PC-9 (cell line): ENCODE results near the gene HEPH.

ENCODE experiments used
- CTCF ChIP-seq: fragments of 200-600 bp; sonication (generic); conservative IDR thresholded peaks from 2 replicates; pipeline ENCODE4 v1.6.1; 2017; ENCODE audit warnings: mixed run types, antibody characterized with exemption, mild to moderate bottlenecking, moderate library complexity
- EZH2 ChIP-seq: fragments of 200-600 bp; sonication (generic); IDR thresholded peaks from 2 replicates; pipeline ENCODE4 v1.8.0; 2017; ENCODE audit warnings: antibody characterized with exemption, low read depth

DNA sequence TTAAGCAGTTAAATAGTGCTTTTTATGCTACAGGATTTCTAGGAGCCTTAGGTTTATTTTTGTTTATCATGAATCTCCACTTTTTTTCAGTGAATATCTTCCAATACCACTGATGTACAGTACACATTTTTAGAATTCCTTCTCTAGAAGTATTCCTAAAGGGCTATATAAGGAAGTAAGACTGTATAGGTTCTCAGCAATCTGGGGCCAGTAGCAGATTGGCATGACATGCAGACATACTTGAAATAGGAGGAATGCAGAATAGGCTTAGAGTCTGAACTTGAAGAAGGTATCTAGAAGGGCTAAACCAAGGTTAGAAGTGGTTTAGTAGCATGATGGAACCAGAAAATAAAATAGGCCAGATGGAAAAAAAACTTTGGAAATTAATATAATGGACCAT is 29.8 kb downstream of the HEPH start:
- TF ChIP-seq CTCF, result no peak
- no peak for TF ChIP-seq EZH2
